Tibial nerve (tissue), 4 donors: ENCODE results near the gene POP5. TPM values are rescaled to one million over a fixed set of nuclear protein-coding genes. Genes with fewer than 3 reads are reported as not detected.
A peak's percentile ranks its signal among the peaks of the same experiment; 100 is the strongest.

Experiments used
- DNase-seq, 2 donors: peaks; one replicate each; pipeline ENCODE4 v3.0.0-alpha.2; 2019; ENCODE audit warnings: low spot score in 2 of 2
- H3K27ac ChIP-seq, 4 donors: fragments of 200-600 bp; sonication (generic) in 3 of 4; one replicate each; pipeline ENCODE4 v1.5.1; 2017 to 2019; ENCODE audit warnings: mild to moderate bottlenecking in 1 of 4
- H3K27me3 ChIP-seq, 2 donors: fragments of 200-600 bp; sonication (generic) in 1 of 2; one replicate each; pipeline versions ENCODE4 v1.5.1 to v1.6.0; 2017 to 2019
- H3K36me3 ChIP-seq, 3 donors: fragments of 200-600 bp; sonication (generic); one replicate each; pipeline ENCODE4 v1.5.1; 2018 to 2019
- H3K4me1 ChIP-seq, 4 donors: fragments of 200-600 bp; sonication (generic) in 3 of 4; one replicate each; pipeline ENCODE4 v1.5.1; 2017 to 2019
- H3K4me3 ChIP-seq, 4 donors: fragments of 200-600 bp; sonication (generic) in 3 of 4; one replicate each; pipeline ENCODE4 v1.5.1; 2017 to 2019; ENCODE audit warnings: mild to moderate bottlenecking in 1 of 4, moderate library complexity in 1 of 4
- H3K9me3 ChIP-seq, 4 donors: fragments of 200-600 bp; sonication (generic) in 3 of 4; one replicate each; pipeline ENCODE4 v1.5.1; 2017 to 2019
- EP300 ChIP-seq, 2 donors: sonication (generic); formaldehyde crosslinking; IDR thresholded peaks; one replicate each; pipeline ENCODE4 v1.6.1; 2017; ENCODE audit warnings: antibody characterized with exemption in 2 of 2, mild to moderate bottlenecking in 1 of 2
- POLR2A ChIP-seq, 2 donors: fragments of 450-650 bp; IDR thresholded peaks; one replicate each; pipeline ENCODE4 v1.6.1; 2017; ENCODE audit warnings: antibody characterized with exemption in 2 of 2, mild to moderate bottlenecking in 2 of 2, moderate library complexity in 2 of 2
- WGBS, 2 donors: methylation state at CpG; one replicate each; pipeline ENCODE4 v1.1.5; 2018; 5-methylcytosine and 5-hydroxymethylcytosine counted together
- total RNA-seq, 4 donors: library from RNA; depleted of rRNA; stranded (reverse); fragments of >200 nt; gene quantifications; one replicate each; pipeline ENCODE4 v1.1.0, GENCODE V29; 2016
- TF ChIP-seq, protein P1 (sequence below), 5 experiments: fragments of 200-600 bp in 3 of 5; fragments of 450-650 bp in 2 of 5; sonication (generic) in 3 of 5; IDR thresholded peaks; one replicate each; pipeline ENCODE4 v1.5.1; 2016 to 2019; ENCODE audit warnings: antibody characterized with exemption in 5 of 5, mild to moderate bottlenecking in 3 of 5, moderate library complexity in 2 of 5

POP5 gene
- total RNA-seq, 4 donors from 2014 or later = 32.6 to 57.6 (median 51.7) TPM

DNA sequence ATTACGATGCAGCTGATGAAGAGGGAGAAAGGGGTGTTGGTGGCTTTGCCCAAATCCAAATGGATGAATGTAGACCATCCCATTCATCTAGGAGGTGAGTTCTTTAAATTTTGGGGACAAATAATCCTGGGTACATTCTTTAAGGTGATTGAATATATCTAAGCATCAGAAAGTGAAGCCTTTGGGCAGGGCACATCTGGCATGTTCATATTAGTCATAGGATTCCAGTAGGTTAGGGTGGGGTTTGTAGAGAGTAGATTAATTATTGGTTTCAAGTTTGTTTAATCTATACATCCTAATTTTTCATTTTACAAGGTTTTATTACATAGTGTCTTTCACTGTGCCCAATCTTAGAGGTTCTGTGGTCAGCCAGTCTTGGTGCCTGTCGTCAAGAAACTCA is 23.6 kb downstream of the POP5 start:
- 91 to 97% methylated on average over 2 of the region's 2 CpGs for WGBS, 2 donors
- no peak overlapping the region for H3K4me3 ChIP-seq
- no peak for DNase-seq
- H3K36me3 ChIP-seq = peaks cover 0 to 90% (median 36%) of the 10 kb centered on the region in 3 donors
- H3K4me1 ChIP-seq = peaks cover 0 to 5% (median 0%) of the 10 kb centered on the region in 4 donors
- no peaks in the 10 kb centered on the region for H3K27me3 ChIP-seq
- H3K27ac ChIP-seq = no peak overlapping the region
- H3K9me3 ChIP-seq = no peaks in the 10 kb centered on the region
- TF ChIP-seq, protein P1, sequence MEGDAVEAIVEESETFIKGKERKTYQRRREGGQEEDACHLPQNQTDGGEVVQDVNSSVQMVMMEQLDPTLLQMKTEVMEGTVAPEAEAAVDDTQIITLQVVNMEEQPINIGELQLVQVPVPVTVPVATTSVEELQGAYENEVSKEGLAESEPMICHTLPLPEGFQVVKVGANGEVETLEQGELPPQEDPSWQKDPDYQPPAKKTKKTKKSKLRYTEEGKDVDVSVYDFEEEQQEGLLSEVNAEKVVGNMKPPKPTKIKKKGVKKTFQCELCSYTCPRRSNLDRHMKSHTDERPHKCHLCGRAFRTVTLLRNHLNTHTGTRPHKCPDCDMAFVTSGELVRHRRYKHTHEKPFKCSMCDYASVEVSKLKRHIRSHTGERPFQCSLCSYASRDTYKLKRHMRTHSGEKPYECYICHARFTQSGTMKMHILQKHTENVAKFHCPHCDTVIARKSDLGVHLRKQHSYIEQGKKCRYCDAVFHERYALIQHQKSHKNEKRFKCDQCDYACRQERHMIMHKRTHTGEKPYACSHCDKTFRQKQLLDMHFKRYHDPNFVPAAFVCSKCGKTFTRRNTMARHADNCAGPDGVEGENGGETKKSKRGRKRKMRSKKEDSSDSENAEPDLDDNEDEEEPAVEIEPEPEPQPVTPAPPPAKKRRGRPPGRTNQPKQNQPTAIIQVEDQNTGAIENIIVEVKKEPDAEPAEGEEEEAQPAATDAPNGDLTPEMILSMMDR (IDR thresholded peaks at IDR 0.05) = no peak
- TF ChIP-seq EP300 (IDR thresholded peaks at IDR 0.05) = no peak
- TF ChIP-seq POLR2A (IDR thresholded peaks at IDR 0.05) = no peak

DNA sequence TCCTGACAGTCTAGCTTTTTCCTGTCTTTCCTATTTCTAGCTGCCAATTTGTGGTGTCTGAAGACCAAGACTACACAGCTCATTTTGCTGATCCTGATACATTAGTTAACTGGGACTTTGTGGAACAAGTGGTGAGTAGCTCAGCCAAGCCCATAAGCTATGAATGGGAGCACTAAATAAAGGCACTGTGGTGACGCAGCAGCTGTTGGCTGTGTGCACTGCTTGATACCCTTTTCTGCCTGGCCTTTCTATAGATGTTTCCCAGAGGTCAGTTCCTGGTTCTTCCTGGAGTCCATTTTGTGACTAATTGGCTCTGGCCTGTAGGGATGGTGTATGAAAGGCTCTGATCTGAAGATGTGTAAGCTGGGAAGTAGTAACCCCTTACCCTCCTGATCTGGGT is 26.5 kb downstream of the POP5 start:
- WGBS, 2 donors = 53 to 81% methylated on average over 1 of the region's 1 CpG
- H3K36me3 ChIP-seq = peaks cover 0 to 73% (median 17%) of the 10 kb centered on the region in 3 donors

DNA sequence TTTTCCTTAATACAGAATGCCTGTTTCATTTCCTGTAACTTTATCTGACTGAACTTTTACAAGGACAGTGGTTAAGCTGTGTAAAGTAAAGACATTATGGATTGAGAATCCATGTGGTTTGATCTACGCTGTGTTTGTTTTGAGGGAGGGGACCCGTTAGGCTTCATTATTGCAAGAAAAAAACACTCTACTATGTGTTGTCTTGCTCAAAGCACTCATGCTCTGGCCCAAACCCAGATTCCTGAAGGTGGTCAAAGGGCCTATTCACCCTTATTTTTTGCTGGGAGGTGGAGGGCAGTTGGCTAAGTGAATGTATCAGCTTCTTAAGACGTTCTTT is 35.2 kb downstream of the POP5 start:
- TF ChIP-seq, protein P1 (IDR thresholded peaks at IDR 0.05) = no peak
- TF ChIP-seq POLR2A (IDR thresholded peaks at IDR 0.05) (no peak), EP300 (IDR thresholded peaks at IDR 0.05) (no peak)
- no peak overlapping the region for H3K27ac ChIP-seq
- H3K27me3 ChIP-seq = no peaks in the 10 kb centered on the region
- WGBS, 2 donors = 47 to 49% methylated on average over 3 of the region's 3 CpGs
- peaks cover 0 to 78% (median 19%) of the 10 kb centered on the region in 4 donors for H3K4me1 ChIP-seq
- peaks cover 0 to 47% (median 19%) of the 10 kb centered on the region in 3 donors for H3K36me3 ChIP-seq
- H3K9me3 ChIP-seq = no peaks in the 10 kb centered on the region
- no peak overlapping the region for H3K4me3 ChIP-seq
- DNase-seq = no peak

More for the DNA sequence above, 26.5 kb downstream of the POP5 start:
- peaks cover 0 to 29% (median 6%) of the 10 kb centered on the region in 4 donors for H3K4me1 ChIP-seq
- no peak overlapping the region for H3K4me3 ChIP-seq
- peak overlapping the region in 1 of 4 donors; percentile 25 for H3K27ac ChIP-seq
- no peaks in the 10 kb centered on the region for H3K9me3 ChIP-seq
- DNase-seq = no peak
- TF ChIP-seq, protein P1 (IDR thresholded peaks at IDR 0.05) = no peak
- TF ChIP-seq POLR2A (IDR thresholded peaks at IDR 0.05) = no peak
- TF ChIP-seq EP300 (IDR thresholded peaks at IDR 0.05) = no peak
- H3K27me3 ChIP-seq = no peaks in the 10 kb centered on the region

DNA sequence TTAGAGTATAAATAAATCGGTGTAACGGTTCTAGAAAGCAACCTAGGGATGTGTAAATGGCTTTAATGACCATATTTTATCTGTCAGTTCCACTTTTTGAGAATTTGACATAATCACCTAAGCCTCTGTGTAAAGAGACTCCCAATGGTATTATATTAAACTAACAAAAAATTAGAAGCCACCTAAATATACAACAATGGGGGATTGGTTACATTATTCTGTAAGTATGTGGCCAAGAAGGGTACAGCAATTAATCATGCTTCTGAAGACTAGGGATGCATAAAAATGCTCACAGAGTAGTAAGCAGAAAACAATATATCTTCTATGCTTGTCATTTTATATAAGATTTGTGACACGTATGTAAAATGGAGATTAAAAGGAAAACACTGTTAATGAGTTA is 36.5 kb downstream of the POP5 start:
- 78% methylated on average over 3 of the region's 3 CpGs for WGBS, 2 donors
- Histone ChIP-seq H3K9me3 (no peaks in the 10 kb centered on the region), H3K4me3 (no peak overlapping the region), H3K27ac (no peak overlapping the region), H3K4me1 (peaks cover 0 to 78% (median 20%) of the 10 kb centered on the region in 4 donors), H3K36me3 (peaks cover 0 to 47% (median 19%) of the 10 kb centered on the region in 3 donors), H3K27me3 (no peaks in the 10 kb centered on the region)
- no peak for DNase-seq
- TF ChIP-seq POLR2A (IDR thresholded peaks at IDR 0.05) = no peak
- TF ChIP-seq EP300 (IDR thresholded peaks at IDR 0.05) = no peak
- TF ChIP-seq, protein P1 (IDR thresholded peaks at IDR 0.05) = no peak

DNA sequence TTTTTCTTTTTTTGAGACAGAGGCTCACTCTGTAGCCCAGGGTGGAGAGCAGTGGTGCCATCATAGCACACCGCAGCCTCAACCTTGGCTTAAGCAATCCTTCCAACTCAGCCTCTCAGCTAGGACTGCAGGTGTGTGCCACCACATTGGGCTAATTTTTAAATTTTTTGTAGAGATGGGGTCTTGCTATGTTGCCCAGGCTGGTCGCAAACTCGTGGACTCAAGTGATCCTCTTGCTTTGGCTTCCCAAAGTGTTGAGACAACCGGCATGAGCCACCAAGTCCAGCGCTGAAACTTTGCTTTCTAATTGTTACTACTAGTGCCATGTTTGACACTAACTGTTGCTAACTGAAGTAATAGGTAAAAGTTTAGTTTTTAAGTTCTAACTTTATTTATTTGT is 39.0 kb downstream of the POP5 start:
- H3K27me3 ChIP-seq = no peaks in the 10 kb centered on the region
- WGBS, 2 donors = 91 to 98% methylated on average over 5 of the region's 5 CpGs
- H3K4me3 ChIP-seq = no peak overlapping the region
- H3K27ac ChIP-seq = no peak overlapping the region
- H3K36me3 ChIP-seq = peaks cover 0 to 22% (median 6%) of the 10 kb centered on the region in 3 donors
- H3K4me1 ChIP-seq = peaks cover 0 to 89% (median 43%) of the 10 kb centered on the region in 4 donors
- H3K9me3 ChIP-seq = no peaks in the 10 kb centered on the region
- no peak for TF ChIP-seq EP300 (IDR thresholded peaks at IDR 0.05)
- TF ChIP-seq POLR2A (IDR thresholded peaks at IDR 0.05) = no peak
- TF ChIP-seq, protein P1 (IDR thresholded peaks at IDR 0.05) = no peak
- DNase-seq = no peak
